BJ (cell line): ENCODE data around the gene ASPM. TPM values are rescaled to one million over a fixed set of nuclear protein-coding genes. Genes with fewer than 3 reads are reported as not detected.

Experiments used
- CTCF ChIA-PET: fragments of 350-600 bp; formaldehyde crosslinking; extraction: SDS; loops from one replicate; lab custom pipeline; 2021; ENCODE audit warnings: antibody characterized with exemption, inconsistent platforms; lab: Yijun Ruan, JAX
- POLR2A ChIA-PET: fragments of 300-600 bp; sonication (Branson Sonifier 250); formaldehyde crosslinking; extraction: SDS; loops from one replicate; lab custom pipeline; 2021; ENCODE audit warnings: antibody characterized with exemption; lab: Charles Lee
- DNase-seq: peaks from one replicate; pipeline ENCODE4 v3.0.0-alpha.2; 2011; ENCODE audit warnings: low read depth
- H3K27me3 ChIP-seq: 2 replicates; pipeline ENCODE4 v1.6.0; 2011; ENCODE audit warnings: low read length; ENCODE audit not compliant: control insufficient read depth, insufficient read depth
- H3K36me3 ChIP-seq: 2 replicates; pipeline ENCODE4 v1.5.1; 2011; ENCODE audit warnings: low read length; ENCODE audit not compliant: control insufficient read depth, insufficient read depth
- H3K4me3 ChIP-seq: 2 replicates; pipeline ENCODE4 v1.5.1; 2011; ENCODE audit warnings: low read depth, mild to moderate bottlenecking, control low read depth, low read length
- polyA plus RNA-seq: library from polyadenylated mRNA; depleted of rRNA; stranded (reverse); fragments of >200 nt; gene quantifications from 2 replicates; pipeline ENCODE4 v1.2.3, GENCODE V29; 2011
- TF ChIP-seq, protein P1 (sequence below): IDR thresholded peaks from 2 replicates; pipeline ENCODE4 v1.5.1; 2011; ENCODE audit warnings: low read depth, mild to moderate bottlenecking, control low read depth, inconsistent platforms, low read length, moderate library complexity; ENCODE audit not compliant: insufficient read depth

ASPM gene
- polyA plus RNA-seq, 1 experiment, result 4.6 TPM

DNA sequence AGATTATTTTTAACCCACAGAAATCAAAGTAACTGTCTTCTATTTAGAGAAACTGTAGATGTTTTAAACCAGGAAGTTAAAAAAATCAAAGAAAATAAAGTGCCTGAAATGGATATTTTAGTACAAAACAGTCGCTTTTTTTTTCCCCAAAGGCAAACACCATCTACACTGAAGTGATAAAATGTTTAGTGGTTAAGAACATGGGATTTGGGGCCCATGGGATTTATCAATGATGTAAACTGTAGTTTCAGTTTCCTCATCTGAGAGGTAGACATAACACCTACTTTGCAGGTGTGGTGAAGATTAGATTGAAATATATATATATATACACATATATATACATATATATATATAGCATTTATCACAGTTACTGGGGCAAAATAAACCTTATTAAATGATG, 22.1 kb downstream of the ASPM start:
- DNase-seq, result no peak
- CTCF ChIA-PET, result no interaction called here
- TF ChIP-seq, protein P1, sequence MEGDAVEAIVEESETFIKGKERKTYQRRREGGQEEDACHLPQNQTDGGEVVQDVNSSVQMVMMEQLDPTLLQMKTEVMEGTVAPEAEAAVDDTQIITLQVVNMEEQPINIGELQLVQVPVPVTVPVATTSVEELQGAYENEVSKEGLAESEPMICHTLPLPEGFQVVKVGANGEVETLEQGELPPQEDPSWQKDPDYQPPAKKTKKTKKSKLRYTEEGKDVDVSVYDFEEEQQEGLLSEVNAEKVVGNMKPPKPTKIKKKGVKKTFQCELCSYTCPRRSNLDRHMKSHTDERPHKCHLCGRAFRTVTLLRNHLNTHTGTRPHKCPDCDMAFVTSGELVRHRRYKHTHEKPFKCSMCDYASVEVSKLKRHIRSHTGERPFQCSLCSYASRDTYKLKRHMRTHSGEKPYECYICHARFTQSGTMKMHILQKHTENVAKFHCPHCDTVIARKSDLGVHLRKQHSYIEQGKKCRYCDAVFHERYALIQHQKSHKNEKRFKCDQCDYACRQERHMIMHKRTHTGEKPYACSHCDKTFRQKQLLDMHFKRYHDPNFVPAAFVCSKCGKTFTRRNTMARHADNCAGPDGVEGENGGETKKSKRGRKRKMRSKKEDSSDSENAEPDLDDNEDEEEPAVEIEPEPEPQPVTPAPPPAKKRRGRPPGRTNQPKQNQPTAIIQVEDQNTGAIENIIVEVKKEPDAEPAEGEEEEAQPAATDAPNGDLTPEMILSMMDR, result no peak
- no peaks in the 10 kb centered on the region for H3K36me3 ChIP-seq
- no peaks in the 10 kb centered on the region for H3K27me3 ChIP-seq
- no peak overlapping the region for H3K4me3 ChIP-seq
- POLR2A ChIA-PET, result no interaction called here

DNA sequence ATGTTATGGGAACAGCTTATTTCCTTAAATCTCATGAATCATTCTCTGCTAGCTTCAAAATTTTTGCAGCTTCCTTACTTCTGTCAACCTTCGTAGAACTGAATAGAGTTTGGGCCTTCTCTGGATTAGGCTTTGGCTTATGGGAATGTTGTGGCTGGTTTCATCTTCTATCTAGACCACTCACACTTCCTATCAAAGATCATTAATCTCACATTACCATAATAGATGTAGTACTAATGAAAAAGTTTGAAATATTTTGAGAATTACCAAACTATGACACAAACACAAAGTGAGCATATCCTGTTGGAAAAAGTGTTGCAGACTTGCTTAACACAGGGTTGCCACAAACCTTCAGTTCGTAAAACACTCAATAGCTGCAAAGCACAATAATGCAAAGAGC, 30.3 kb downstream of the ASPM start:
- no peaks in the 10 kb centered on the region for H3K36me3 ChIP-seq
- TF ChIP-seq, protein P1, result no peak

GRCh38 chr1:197106869-197107268, 39.6 kb downstream of the ASPM start:
- Histone ChIP-seq H3K4me3 (no peak overlapping the region), H3K36me3 (no peaks in the 10 kb centered on the region), H3K27me3 (no peaks in the 10 kb centered on the region)
- TF ChIP-seq, protein P1, result no peak
- POLR2A ChIA-PET, result no interaction called here
- CTCF ChIA-PET, result interaction anchor here (1.2 kb wide), 1 partner anchor 17 kb away, joined by 3 read pairs; no protein-coding TSS in a partner anchor
- DNase-seq, result no peak

More for the DNA sequence above, 30.3 kb downstream of the ASPM start:
- H3K27me3 ChIP-seq, result no peaks in the 10 kb centered on the region
- POLR2A ChIA-PET, result no interaction called here
- DNase-seq, result no peak
- H3K4me3 ChIP-seq, result no peak overlapping the region
- CTCF ChIA-PET, result no interaction called here

GRCh38 chr1:197103300-197103699, 43.2 kb downstream of the ASPM start:
- ChIA-PET CTCF (interaction anchor here (1.4 kb wide), 1 partner anchor 77 kb away, joined by 5 read pairs; no protein-coding TSS in a partner anchor), POLR2A (no interaction called here)
- TF ChIP-seq, protein P1, result no peak
- Histone ChIP-seq H3K4me3 (no peak overlapping the region), H3K27me3 (no peaks in the 10 kb centered on the region), H3K36me3 (no peaks in the 10 kb centered on the region)
- DNase-seq, result no peak

DNA sequence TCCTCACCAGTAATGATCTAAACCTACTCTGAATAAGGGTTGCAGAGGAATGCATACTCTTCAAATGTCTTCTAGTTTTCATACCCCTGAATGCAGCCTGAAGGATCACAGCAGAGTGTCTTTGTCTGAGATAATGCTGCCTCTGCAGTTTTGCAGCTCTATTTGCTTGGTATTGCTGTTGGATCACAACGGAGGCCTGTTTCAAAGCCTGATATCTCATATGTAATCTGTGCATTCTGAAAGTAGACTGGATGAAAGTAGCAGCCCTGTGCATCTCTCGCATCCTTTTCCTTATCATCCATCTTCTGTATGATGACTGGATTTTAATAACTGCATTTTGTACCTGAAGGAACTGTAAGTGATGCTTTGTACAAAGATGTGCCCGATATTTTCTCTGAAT, 44.5 kb downstream of the ASPM start:
- H3K36me3 ChIP-seq, result no peaks in the 10 kb centered on the region
- CTCF ChIA-PET, result no interaction called here
- TF ChIP-seq, protein P1, result no peak

More for the DNA sequence above, 44.5 kb downstream of the ASPM start:
- POLR2A ChIA-PET, result no interaction called here
- H3K4me3 ChIP-seq, result no peak overlapping the region
- no peak for DNase-seq
- no peaks in the 10 kb centered on the region for H3K27me3 ChIP-seq
